ENCODE measurements around the gene VPS37B.

Gene VPS37B

DNA sequence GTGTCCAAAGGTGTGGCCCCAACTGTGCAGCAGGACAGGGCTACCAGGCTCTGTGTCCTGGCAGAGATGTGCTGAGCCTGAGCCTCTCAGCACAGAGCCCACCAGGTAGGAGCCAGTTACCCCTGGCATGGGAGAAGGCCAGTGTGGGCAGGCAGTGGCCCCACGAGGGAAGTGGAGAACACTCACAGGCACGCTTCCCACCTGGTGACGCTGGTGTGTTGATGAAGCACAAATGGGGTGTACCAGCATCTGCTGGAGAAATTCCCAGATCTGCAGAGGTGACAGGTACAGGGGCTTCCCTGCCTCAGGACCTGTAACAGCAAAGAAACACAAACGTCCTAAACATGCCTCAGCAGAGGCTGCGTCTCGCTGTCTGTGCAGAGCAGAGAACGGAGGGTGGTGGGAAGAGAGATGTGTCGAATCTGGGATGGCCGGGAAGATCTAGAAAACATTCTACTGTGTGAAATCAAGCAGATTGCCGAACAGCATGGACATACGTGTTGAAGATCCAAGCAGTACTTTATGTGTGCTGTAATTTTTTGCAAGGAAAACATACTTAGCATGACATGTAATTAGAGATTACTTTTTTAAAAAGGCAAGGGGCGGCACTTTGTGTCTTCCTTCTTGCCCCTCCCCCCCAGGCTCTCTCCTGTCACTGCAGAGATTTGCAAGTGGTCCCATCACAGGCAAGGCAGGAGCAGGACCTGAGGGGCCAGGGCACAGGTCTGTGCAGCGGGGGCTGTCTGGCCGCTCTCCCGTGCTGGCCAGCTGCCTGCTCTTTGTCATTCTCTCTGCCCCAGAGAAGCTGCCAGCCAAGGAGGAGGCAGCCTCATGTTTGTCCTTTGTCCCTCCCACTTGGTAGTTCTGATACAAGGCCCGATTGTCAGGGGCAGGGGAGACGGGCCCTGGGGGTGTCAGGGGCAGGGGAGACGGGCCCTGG lies 43.3 kb downstream of the VPS37B start:
- H3K4me3 ChIP-seq (ENCODE audit: low read depth, low read length), result no peak overlapping the region
- CTCF ChIA-PET, result interaction anchor here (1.0 to 2.1 kb wide), 8 partner anchors 8 to 385 kb away, joined by 3 to 17 read pairs (median 4); partner anchors contain the start of gene ABCB9
- no peak for DNase-seq (ENCODE audit: low read depth, low spot score)
- POLR2A ChIA-PET, result no interaction called here
- TF ChIP-seq, protein P1, sequence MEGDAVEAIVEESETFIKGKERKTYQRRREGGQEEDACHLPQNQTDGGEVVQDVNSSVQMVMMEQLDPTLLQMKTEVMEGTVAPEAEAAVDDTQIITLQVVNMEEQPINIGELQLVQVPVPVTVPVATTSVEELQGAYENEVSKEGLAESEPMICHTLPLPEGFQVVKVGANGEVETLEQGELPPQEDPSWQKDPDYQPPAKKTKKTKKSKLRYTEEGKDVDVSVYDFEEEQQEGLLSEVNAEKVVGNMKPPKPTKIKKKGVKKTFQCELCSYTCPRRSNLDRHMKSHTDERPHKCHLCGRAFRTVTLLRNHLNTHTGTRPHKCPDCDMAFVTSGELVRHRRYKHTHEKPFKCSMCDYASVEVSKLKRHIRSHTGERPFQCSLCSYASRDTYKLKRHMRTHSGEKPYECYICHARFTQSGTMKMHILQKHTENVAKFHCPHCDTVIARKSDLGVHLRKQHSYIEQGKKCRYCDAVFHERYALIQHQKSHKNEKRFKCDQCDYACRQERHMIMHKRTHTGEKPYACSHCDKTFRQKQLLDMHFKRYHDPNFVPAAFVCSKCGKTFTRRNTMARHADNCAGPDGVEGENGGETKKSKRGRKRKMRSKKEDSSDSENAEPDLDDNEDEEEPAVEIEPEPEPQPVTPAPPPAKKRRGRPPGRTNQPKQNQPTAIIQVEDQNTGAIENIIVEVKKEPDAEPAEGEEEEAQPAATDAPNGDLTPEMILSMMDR (IDR thresholded peaks at IDR 0.05; ENCODE audit: insufficient read depth, low read length, missing control alignments), result no peak

DNA sequence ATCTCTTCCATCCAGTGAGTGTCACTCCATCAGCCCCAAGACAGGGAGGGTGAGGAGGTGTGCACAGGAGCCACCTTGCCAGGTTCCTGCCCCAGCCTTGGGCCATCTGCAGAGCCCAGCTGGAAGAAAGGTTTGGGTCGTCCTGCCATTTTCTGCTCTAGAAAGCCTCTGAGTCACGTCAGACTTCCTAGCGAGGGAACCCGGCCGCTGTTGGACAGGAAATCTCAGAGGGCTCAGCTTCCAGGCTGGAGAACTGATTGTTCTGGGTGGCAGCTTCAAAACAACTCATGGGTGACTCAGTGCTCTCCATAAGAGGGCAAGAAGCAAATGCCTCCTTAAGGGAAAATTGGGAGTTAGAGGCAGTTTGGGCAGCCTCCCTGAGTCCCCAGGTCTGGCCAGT lies 44.1 kb downstream of the VPS37B start:
- H3K4me3 ChIP-seq (ENCODE audit: low read depth, low read length), result no peak overlapping the region
- no peak for DNase-seq (ENCODE audit: low read depth, low spot score)
- CTCF ChIA-PET, result interaction anchor here (1.2 to 2.0 kb wide), 4 partner anchors 9 to 386 kb away, joined by 3 to 17 read pairs (median 6); no protein-coding TSS in a partner anchor
- POLR2A ChIA-PET, result interaction anchor here (0.5 kb wide), 1 partner anchor 12 kb away, joined by 3 read pairs; no protein-coding TSS in a partner anchor
- TF ChIP-seq, protein P1 (IDR thresholded peaks at IDR 0.05; ENCODE audit: insufficient read depth, low read length, missing control alignments), result no peak

DNA sequence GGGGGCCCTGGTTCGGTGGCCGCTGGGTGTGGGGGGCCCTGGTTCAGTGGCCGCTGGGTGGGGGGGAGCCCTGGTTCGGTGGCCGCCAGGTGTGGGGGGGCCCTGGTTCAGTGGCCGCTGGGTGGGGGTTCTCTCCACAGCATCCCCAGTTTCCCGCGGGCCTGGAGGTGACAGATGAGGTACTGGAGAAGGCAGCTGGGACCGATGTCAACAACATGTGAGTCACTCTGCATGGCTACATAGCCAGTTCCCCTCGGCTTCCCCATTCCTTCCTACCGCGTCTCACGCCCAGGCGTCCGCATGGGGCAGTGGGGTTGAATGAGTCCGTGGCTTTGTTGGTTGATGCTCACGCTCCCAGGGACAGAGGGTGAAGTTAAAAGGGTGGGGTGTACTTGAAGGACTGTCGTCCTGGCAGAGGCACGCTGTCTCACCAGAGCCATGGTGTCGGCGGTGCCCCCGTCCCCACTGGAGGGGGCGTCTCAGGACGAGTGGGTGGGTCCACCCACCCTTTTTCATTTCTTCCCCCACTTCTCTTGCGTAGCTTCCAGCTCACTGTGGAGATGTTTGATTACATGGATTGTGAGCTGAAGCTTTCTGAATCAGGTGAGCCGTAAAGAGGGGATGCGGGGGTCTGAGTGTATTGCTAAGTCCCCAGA lies 45.1 kb downstream of the VPS37B start:
- ChIA-PET POLR2A (no interaction called here), CTCF (interaction anchor here (1.6 to 2.0 kb wide), 3 partner anchors 10 to 387 kb away, joined by 5 to 17 read pairs (median 8); no protein-coding TSS in a partner anchor)
- no peak overlapping the region for H3K4me3 ChIP-seq (ENCODE audit: low read depth, low read length)
- TF ChIP-seq, protein P1 (IDR thresholded peaks at IDR 0.05; ENCODE audit: insufficient read depth, low read length, missing control alignments), result no peak
- DNase-seq (ENCODE audit: low read depth, low spot score), result no peak

DNA sequence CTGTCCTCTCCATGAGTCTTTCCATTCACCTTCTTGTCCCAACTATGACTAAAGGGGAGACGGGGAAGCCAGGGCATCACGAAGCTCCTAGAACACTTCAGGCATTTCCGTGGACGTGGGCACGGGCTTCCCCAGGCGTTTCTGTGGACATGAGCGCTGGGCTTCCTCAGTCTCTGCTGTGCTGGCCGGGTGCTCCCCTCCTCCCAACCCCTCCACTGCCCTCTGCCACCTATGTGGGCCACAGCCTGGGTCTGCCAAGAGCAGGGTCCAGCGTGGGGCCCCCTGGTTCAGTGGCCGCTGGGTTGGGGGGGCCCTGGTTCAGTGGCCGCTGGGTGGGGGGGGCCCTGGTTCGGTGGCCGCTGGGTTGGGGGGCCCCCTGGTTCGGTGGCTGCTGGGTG lies 45.9 kb downstream of the VPS37B start:
- CTCF ChIA-PET, result interaction anchor here (0.7 to 2.9 kb wide), 4 partner anchors 10 to 102 kb away, joined by 3 to 22 read pairs (median 12); no protein-coding TSS in a partner anchor
- POLR2A ChIA-PET, result no interaction called here
- TF ChIP-seq, protein P1 (IDR thresholded peaks at IDR 0.05; ENCODE audit: insufficient read depth, low read length, missing control alignments), result no peak
- DNase-seq (ENCODE audit: low read depth, low spot score), result no peak
- no peak overlapping the region for H3K4me3 ChIP-seq (ENCODE audit: low read depth, low read length)

DNA sequence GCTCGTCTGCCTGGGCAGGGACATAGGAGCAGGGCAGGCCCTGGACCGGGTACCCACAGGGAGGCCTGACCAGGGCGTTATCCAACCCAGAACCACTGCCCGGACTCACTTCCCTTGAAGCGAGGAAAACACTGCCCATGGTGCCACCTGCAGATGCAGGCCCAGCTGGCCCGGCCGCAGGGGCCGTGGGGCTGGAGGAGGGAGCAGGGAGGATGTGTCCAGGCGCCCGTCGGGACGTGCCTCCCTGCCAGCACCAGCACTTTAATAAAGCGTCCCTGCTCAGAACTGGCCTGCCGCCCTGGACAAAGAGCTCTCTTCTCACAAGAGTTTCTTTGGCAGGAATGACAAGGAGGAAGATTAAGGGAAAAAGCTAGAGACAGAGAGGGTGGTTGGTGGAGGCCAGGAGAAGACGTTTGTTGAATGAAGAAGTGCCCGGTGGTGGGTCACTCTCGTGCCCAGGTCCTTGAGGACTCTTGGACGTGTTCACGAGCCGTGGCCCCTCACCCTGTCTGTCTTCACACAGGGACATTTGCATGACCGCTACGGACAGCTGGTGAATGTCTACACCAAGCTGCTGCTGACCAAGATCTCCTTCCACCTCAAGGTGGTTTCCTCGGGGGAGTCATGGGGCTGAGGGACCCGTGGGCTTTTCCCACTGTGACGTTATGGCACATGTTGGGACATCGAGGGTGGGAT lies 46.4 kb downstream of the VPS37B start:
- ChIA-PET POLR2A (no interaction called here), CTCF (interaction anchor here (0.7 to 2.9 kb wide), 2 partner anchors 11 to 55 kb away, joined by 3 to 22 read pairs; no protein-coding TSS in a partner anchor)
- TF ChIP-seq, protein P1 (IDR thresholded peaks at IDR 0.05; ENCODE audit: insufficient read depth, low read length, missing control alignments), result no peak
- DNase-seq (ENCODE audit: low read depth, low spot score), result no peak
- H3K4me3 ChIP-seq (ENCODE audit: low read depth, low read length), result no peak overlapping the region

Data from AG04449 (cell line).